ENCODE results near the gene SERPINC1.

GRCh38 chr1:173871091-173871490, 46.0 kb downstream of the SERPINC1 start:
- TF ChIP-seq POLR2AphosphoS5 (IDR thresholded peaks at IDR 0.05; ENCODE audit: low read depth, low read length) (no peak), SIN3A (IDR thresholded peaks at IDR 0.05; ENCODE audit: borderline replicate concordance, insufficient read depth, low read length) (no peak), REST (IDR thresholded peaks at IDR 0.05; ENCODE audit: insufficient read depth in 1 of 2, low read depth in 2 of 2, low read length in 2 of 2) (no peak), TAF1 (IDR thresholded peaks at IDR 0.05; ENCODE audit: borderline replicate concordance, insufficient read depth, low read length) (no peak), FOXP2 (optimal IDR thresholded peaks at IDR 0.05; ENCODE audit: borderline replicate concordance, extremely low read depth, extremely low read length, insufficient read depth) (no peak)
